HUES64 (cell line): Measurements from ENCODE around the gene DST.

Experiments
- H3K27ac ChIP-seq: 2 replicates; pipeline ENCODE4 v1.7.0; 2013; ENCODE audit warnings: low read depth, low read length, inconsistent platforms
- H3K27me3 ChIP-seq: 2 replicates; pipeline ENCODE4 v1.6.1; 2013; ENCODE audit warnings: mild to moderate bottlenecking, low read length; ENCODE audit not compliant: insufficient read depth
- H3K36me3 ChIP-seq: 2 replicates; pipeline ENCODE4 v1.6.1; 2013; ENCODE audit warnings: mild to moderate bottlenecking, low read length; ENCODE audit not compliant: insufficient read depth
- H3K4me1 ChIP-seq: 2 replicates; pipeline ENCODE4 v1.6.1; 2013; ENCODE audit warnings: mild to moderate bottlenecking, low read length, moderate library complexity; ENCODE audit not compliant: insufficient read depth
- H3K4me3 ChIP-seq: 2 replicates; pipeline ENCODE4 v1.5.1; 2013; ENCODE audit warnings: mild to moderate bottlenecking, low read length, moderate library complexity
- H3K9ac ChIP-seq: 2 replicates; pipeline ENCODE4 v1.6.1; 2013; ENCODE audit warnings: mild to moderate bottlenecking, low read depth, low read length
- H3K9me3 ChIP-seq: 2 replicates; pipeline ENCODE4 v1.6.1; 2013; ENCODE audit warnings: low read depth, low read length; ENCODE audit not compliant: insufficient read depth
- WGBS: fragments of 150-250, 120-280 bp; methylation state at CpG from one replicate; pipeline ENCODE4 v1.1.7; 2013; ENCODE audit warnings: missing lambda C conversion rate; 5-methylcytosine and 5-hydroxymethylcytosine counted together

Gene DST

GRCh38 chr6:56542364-56543331 lies 100.0 kb downstream of the DST start:
- WGBS = 2% methylated on average over 49 of the region's 50 CpGs
- Histone ChIP-seq H3K9ac (peak overlapping the region; percentile 73), H3K27me3 (no peaks in the 10 kb centered on the region; the same call in 1 of the 2 replicates), H3K4me3 (peak overlapping the region; percentile 64), H3K9me3 (no peaks in the 10 kb centered on the region), H3K4me1 (peaks cover 30% of the 10 kb centered on the region), H3K27ac (peak overlapping the region; percentile 88; the same call in 1 of the 2 replicates), H3K36me3 (no peaks in the 10 kb centered on the region)

- WGBS = 53% methylated on average over 3 of the region's 3 CpGs
- Histone ChIP-seq H3K4me1 (peaks cover 30% of the 10 kb centered on the region), H3K4me3 (peak overlapping the region; percentile 64), H3K9ac (peak overlapping the region; percentile 73; the same call in 1 of the 2 replicates), H3K36me3 (no peaks in the 10 kb centered on the region), H3K9me3 (no peaks in the 10 kb centered on the region), H3K27me3 (no peaks in the 10 kb centered on the region; the same call in 1 of the 2 replicates), H3K27ac (peak overlapping the region; percentile 88; the same call in 1 of the 2 replicates)
Observed at GRCh38 chr6:56541741-56542360, 100.8 kb downstream of the DST start.

GRCh38 chr6:56541030-56541600 lies 101.6 kb downstream of the DST start:
- WGBS = 88% methylated on average over 11 of the region's 11 CpGs
- Histone ChIP-seq H3K27me3 (no peaks in the 10 kb centered on the region; the same call in 1 of the 2 replicates), H3K9ac (no peak overlapping the region), H3K4me3 (no peak overlapping the region), H3K36me3 (peaks cover 7% of the 10 kb centered on the region), H3K4me1 (peaks cover 31% of the 10 kb centered on the region), H3K9me3 (no peaks in the 10 kb centered on the region), H3K27ac (no peak overlapping the region)

DNA sequence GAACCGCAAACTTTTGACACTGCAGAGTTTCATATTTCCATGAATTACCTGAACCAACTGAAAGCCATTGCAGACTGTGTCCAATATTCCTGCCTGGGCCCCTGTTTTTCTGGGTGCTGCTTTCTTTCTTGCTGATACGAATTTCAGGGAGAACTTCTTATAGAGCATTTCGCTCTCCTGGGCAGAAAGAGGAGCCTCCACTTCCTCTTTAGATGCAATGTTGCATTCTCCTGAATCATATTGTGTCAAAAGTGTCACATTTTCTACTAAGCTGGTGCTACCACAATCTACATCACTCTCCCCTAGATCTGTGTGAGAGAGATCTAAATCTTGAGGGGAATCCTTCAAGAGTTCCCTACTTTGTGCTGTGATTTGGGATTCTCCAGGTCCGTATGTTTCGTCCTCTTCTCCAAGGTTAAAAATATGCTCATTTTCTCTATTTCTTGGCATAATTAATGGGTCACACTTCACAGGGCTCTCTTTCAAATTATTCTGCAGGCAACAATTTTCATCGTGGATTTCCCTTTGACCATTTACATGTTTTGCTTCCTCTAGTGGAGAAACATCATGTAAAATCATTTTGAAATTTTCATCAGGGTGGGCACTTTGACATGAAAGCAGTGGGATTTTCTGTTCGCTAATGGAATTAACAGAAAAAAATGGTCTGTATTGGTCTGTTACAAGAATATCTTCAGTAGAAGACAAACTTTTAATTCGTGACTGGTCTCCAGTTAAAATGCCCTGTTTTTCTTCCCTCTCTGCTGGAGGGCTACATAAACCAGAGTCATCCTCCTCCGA lies 102.3 kb downstream of the DST start:
- Histone ChIP-seq H3K4me1 (peaks cover 38% of the 10 kb centered on the region), H3K27ac (no peak overlapping the region), H3K4me3 (no peak overlapping the region), H3K27me3 (no peaks in the 10 kb centered on the region; the same call in 1 of the 2 replicates), H3K9ac (no peak overlapping the region), H3K9me3 (no peaks in the 10 kb centered on the region), H3K36me3 (peaks cover 14% of the 10 kb centered on the region)
- WGBS = 86% methylated on average over 9 of the region's 9 CpGs

DNA sequence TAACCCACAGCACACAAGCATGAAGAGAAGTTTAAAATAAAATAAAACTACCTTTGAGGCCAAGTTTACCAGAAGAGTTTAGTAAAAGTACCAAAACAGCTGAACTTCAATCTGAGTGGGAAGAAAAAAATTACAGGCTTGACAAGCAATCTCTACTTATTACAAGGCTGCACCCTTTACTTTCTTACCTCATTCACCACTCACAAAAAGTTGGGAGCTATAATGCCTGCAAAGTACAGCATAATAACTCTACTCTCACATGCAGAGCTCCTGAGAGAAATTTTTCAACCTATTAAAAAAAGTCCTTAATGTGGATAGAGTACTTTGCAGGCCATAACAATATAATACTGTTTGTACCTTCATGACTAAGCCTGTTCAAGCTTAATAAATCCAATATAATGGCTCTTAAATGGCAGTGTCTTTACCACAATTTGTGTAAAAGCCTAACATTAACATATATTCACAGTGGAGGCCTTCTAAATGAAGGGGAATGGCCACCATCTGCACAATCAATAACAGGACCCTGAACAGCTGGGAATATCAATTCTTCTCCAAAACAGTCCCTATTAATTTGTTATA lies 103.1 kb downstream of the DST start:
- Histone ChIP-seq H3K27ac (no peak overlapping the region), H3K36me3 (peaks cover 20% of the 10 kb centered on the region), H3K9me3 (no peaks in the 10 kb centered on the region), H3K9ac (no peak overlapping the region), H3K4me3 (no peak overlapping the region), H3K27me3 (no peaks in the 10 kb centered on the region; the same call in 1 of the 2 replicates), H3K4me1 (peaks cover 46% of the 10 kb centered on the region)

GRCh38 chr6:56538851-56539250 lies 103.8 kb downstream of the DST start:
- H3K27ac ChIP-seq = no peak overlapping the region
- no peaks in the 10 kb centered on the region for H3K9me3 ChIP-seq
- no CpG with 5 or more reads among the region's 2 CpGs for WGBS
- peaks cover 20% of the 10 kb centered on the region for H3K36me3 ChIP-seq
- peaks cover 50% of the 10 kb centered on the region for H3K4me1 ChIP-seq
- no peak overlapping the region for H3K4me3 ChIP-seq
- no peaks in the 10 kb centered on the region; the same call in 1 of the 2 replicates for H3K27me3 ChIP-seq
- no peak overlapping the region for H3K9ac ChIP-seq

DNA sequence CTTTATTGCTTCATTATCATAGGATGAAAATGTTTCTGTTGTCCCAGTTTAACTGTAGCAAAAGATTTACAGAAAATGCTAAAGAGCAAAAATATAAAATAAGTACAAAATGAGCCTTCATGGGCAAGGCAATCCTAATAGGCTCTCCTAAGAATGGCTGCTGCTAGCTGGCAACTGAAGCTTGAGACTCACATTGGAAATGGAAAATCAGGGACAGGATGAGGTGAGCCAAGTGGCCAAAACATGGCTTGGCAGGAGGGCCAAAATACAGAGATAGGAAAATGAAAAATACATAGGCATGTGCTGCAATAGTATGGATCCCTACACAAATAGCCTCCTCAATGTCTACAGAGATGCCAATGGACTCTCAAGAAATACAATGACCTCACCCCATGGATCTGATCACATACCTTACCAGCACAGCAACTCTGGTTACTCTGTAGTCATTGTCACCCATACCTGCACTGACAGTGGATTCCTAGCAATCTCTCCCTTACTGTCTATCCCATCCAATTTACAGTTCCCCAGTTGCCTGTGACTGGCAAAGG lies 105.4 kb downstream of the DST start:
- Histone ChIP-seq H3K4me3 (no peak overlapping the region), H3K9me3 (no peaks in the 10 kb centered on the region), H3K36me3 (peaks cover 31% of the 10 kb centered on the region), H3K9ac (no peak overlapping the region), H3K4me1 (peaks cover 44% of the 10 kb centered on the region), H3K27me3 (no peaks in the 10 kb centered on the region), H3K27ac (no peak overlapping the region)

GRCh38 chr6:56536536-56536935 lies 106.2 kb downstream of the DST start:
- no peaks in the 10 kb centered on the region for H3K9me3 ChIP-seq
- 98% methylated on average over 2 of the region's 2 CpGs for WGBS
- H3K27ac ChIP-seq = no peak overlapping the region
- H3K27me3 ChIP-seq = no peaks in the 10 kb centered on the region
- no peak overlapping the region for H3K4me3 ChIP-seq
- peaks cover 38% of the 10 kb centered on the region for H3K36me3 ChIP-seq
- H3K9ac ChIP-seq = no peak overlapping the region
- peaks cover 37% of the 10 kb centered on the region for H3K4me1 ChIP-seq

- Histone ChIP-seq H3K9me3 (no peaks in the 10 kb centered on the region), H3K9ac (no peak overlapping the region), H3K4me1 (peaks cover 28% of the 10 kb centered on the region), H3K27ac (no peak overlapping the region), H3K4me3 (no peak overlapping the region), H3K36me3 (peaks cover 47% of the 10 kb centered on the region), H3K27me3 (no peaks in the 10 kb centered on the region)
Observed at GRCh38 chr6:56535626-56536025, 107.1 kb downstream of the DST start.

GRCh38 chr6:56534680-56535419 lies 107.8 kb downstream of the DST start:
- H3K27me3 ChIP-seq = no peaks in the 10 kb centered on the region
- no peaks in the 10 kb centered on the region for H3K9me3 ChIP-seq
- no peak overlapping the region; the same call in 1 of the 2 replicates for H3K27ac ChIP-seq
- no peak overlapping the region for H3K9ac ChIP-seq
- peaks cover 55% of the 10 kb centered on the region for H3K36me3 ChIP-seq
- peaks cover 22% of the 10 kb centered on the region for H3K4me1 ChIP-seq
- H3K4me3 ChIP-seq = no peak overlapping the region
- WGBS = 53% methylated on average over 7 of the region's 8 CpGs
